Measurements from ENCODE around the gene CLTB. TPM values are rescaled to one million over a fixed set of nuclear protein-coding genes. Genes with fewer than 3 reads are reported as not detected.

The CLTB gene
- total and polyA plus RNA-seq, 10 of the 15 experiments (the other 5 are each of a cell fraction or from before 2014, with no cell fraction given) = 1.6 to 52.8 (median 36.9) TPM

GRCh38 chr5:176369934-176370711 lies 46.2 kb downstream of the CLTB start:
- Histone ChIP-seq H3K4me1 (ENCODE audit: control insufficient read depth, insufficient read depth, low read length) (no peaks in the 10 kb centered on the region), H3K9ac (ENCODE audit: control insufficient read depth, insufficient read depth, low read length) (no peak overlapping the region), H3K79me2 (ENCODE audit: control insufficient read depth, insufficient read depth, low read length) (no peaks in the 10 kb centered on the region), H3K4me3 (no peak overlapping the region), H3K27ac (ENCODE audit: control insufficient read depth, insufficient read depth) (no peak overlapping the region), H4K20me1 (ENCODE audit: control insufficient read depth, insufficient read depth) (no peaks in the 10 kb centered on the region), H3K9me3 (replicated peaks; ENCODE audit: control insufficient read depth, insufficient read depth, low read length) (no peaks in the 10 kb centered on the region), H3K4me2 (ENCODE audit: control insufficient read depth, insufficient read depth) (no peak overlapping the region), H3K36me3 (ENCODE audit: control insufficient read depth in 2 of 2, insufficient read depth in 2 of 2, low read length in 1 of 2) (peaks cover 0 to 3% of the 10 kb centered on the region in 2 experiments; a peak in 1 of 4 replicates), H3K27me3 (replicated peaks in 1 of 2; ENCODE audit: control insufficient read depth in 2 of 2, insufficient read depth in 2 of 2, low read length in 1 of 2) (no peaks in the 10 kb centered on the region), H2AFZ (ENCODE audit: control insufficient read depth, low read depth, low read length) (no peak overlapping the region)
- in situ Hi-C loops (cut with MboI) = no loop called here
- WGBS (ENCODE audit: insufficient coverage, insufficient replicate concordance, low lambda C conversion rate, missing lambda C conversion rate) = 76% methylated on average over 7 of the region's 8 CpGs
- no peak for FAIRE-seq
- DNase-seq (ENCODE audit: low read depth, low spot score) = no peak
- ATAC-seq = no peak
- intact Hi-C loops (cut with micrococcal nuclease; ENCODE audit: unreplicated experiment) = no loop called here
- ChIA-PET SMC1A (ENCODE audit: uncharacterized antibody, unreplicated experiment) (interaction anchor here (2.6 kb wide), 1 partner anchor 12 kb away, joined by 6 read pairs; no protein-coding TSS in a partner anchor), RAD21 (ENCODE audit: unreplicated experiment) (interaction anchor here (1.0 to 1.2 kb wide), 2 partner anchors 8 to 10 kb away, joined by 3 to 5 read pairs; partner anchors contain the start of gene KIAA1191), POLR2A (interaction anchor here (0.6 to 1.0 kb wide), 2 partner anchors 18 kb away, joined by 4 read pairs; partner anchors contain the start of gene NOP16), CTCF (no interaction called here)
- BruUV-seq (replicated peaks) = no TSS peak
- TF ChIP-seq BCL11A (IDR thresholded peaks at IDR 0.05; ENCODE audit: low read depth, low read length) (no peak), BRCA1 (IDR thresholded peaks at IDR 0.05; ENCODE audit: low read depth, low read length) (no peak), TAF1 (IDR thresholded peaks at IDR 0.05; ENCODE audit: borderline replicate concordance, low read depth, low read length) (no peak), ZSCAN29 (IDR thresholded peaks at IDR 0.05) (no peak), NFYB (IDR thresholded peaks at IDR 0.05; ENCODE audit: insufficient read depth, low read depth, low read length) (no peak), RFX5 (IDR thresholded peaks at IDR 0.05; ENCODE audit: low read depth, low read length) (no peak), SIN3A (IDR thresholded peaks at IDR 0.05; ENCODE audit: low read depth, low read length) (no peak), BHLHE40 (IDR thresholded peaks at IDR 0.05; ENCODE audit: borderline replicate concordance in 1 of 2, low read depth in 2 of 2, low read length in 1 of 2) (no peak), IKZF2 (IDR thresholded peaks at IDR 0.05) (no peak), HCFC1 (IDR thresholded peaks at IDR 0.05; ENCODE audit: low read length) (no peak), EP300 (IDR thresholded peaks at IDR 0.05; ENCODE audit: borderline replicate concordance in 1 of 2, control insufficient read depth in 1 of 2, low read depth in 2 of 2, low read length in 2 of 2) (no peak), SP1 (IDR thresholded peaks at IDR 0.05; ENCODE audit: low read depth, low read length) (no peak), SPI1 (IDR thresholded peaks at IDR 0.05; ENCODE audit: borderline replicate concordance, insufficient read depth, low read depth, low read length) (no peak), MEF2A (IDR thresholded peaks at IDR 0.05; ENCODE audit: insufficient read depth, low read depth, low read length) (no peak), TARDBP (IDR thresholded peaks at IDR 0.05; ENCODE audit: borderline replicate concordance) (no peak), GABPA (IDR thresholded peaks at IDR 0.05; ENCODE audit: low read depth) (no peak), KLF5 (IDR thresholded peaks at IDR 0.05; ENCODE audit: partially characterized antibody) (no peak), SREBF2 (IDR thresholded peaks at IDR 0.05; ENCODE audit: low read length) (no peak), BMI1 (IDR thresholded peaks at IDR 0.05; ENCODE audit: borderline replicate concordance) (no peak), PML (IDR thresholded peaks at IDR 0.05; ENCODE audit: low read length) (no peak)

All from GM12878 (cell line).